GM19452 (cell line): ENCODE results near the gene KDM4C.

Source experiments
- ATAC-seq: cut with Tn5 transposase; IDR thresholded peaks from one replicate; pipeline ENCODE4 v1.9.1; 2021; ENCODE audit not compliant: unreplicated experiment

KDM4C gene

GRCh38 chr9:7192266-7192665 lies 434.5 kb downstream of the KDM4C start:
- ATAC-seq: no peak

GRCh38 chr9:7195526-7195925 lies 437.8 kb downstream of the KDM4C start:
- ATAC-seq: no peak

GRCh38 chr9:7196467-7196866 lies 438.7 kb downstream of the KDM4C start:
- no peak for ATAC-seq

GRCh38 chr9:7201196-7201595 lies 443.4 kb downstream of the KDM4C start:
- ATAC-seq: no peak

GRCh38 chr9:7205806-7206205 lies 448.0 kb downstream of the KDM4C start:
- ATAC-seq: no peak

- no peak for ATAC-seq
Observed at GRCh38 chr9:7206221-7206758, 448.5 kb downstream of the KDM4C start.

- ATAC-seq: no peak
Observed at GRCh38 chr9:7209016-7209715, 451.4 kb downstream of the KDM4C start.

GRCh38 chr9:7209990-7210389 lies 452.2 kb downstream of the KDM4C start:
- no peak for ATAC-seq

- no peak for ATAC-seq
Observed at GRCh38 chr9:7210854-7211637, 453.3 kb downstream of the KDM4C start.

- ATAC-seq: no peak
Observed at GRCh38 chr9:7211657-7212056, 453.9 kb downstream of the KDM4C start.

GRCh38 chr9:7212101-7212500 lies 454.3 kb downstream of the KDM4C start:
- ATAC-seq: no peak

GRCh38 chr9:7216004-7216841 lies 458.4 kb downstream of the KDM4C start:
- ATAC-seq: no peak

GRCh38 chr9:7223981-7224380 lies 466.2 kb downstream of the KDM4C start:
- no peak for ATAC-seq
